ENCODE data around the gene IKZF2. TPM values are rescaled to one million over a fixed set of nuclear protein-coding genes. Genes with fewer than 3 reads are reported as not detected.

Gene IKZF2
- total RNA-seq, 1 experiment from 2014 or later = 26.1 TPM

DNA sequence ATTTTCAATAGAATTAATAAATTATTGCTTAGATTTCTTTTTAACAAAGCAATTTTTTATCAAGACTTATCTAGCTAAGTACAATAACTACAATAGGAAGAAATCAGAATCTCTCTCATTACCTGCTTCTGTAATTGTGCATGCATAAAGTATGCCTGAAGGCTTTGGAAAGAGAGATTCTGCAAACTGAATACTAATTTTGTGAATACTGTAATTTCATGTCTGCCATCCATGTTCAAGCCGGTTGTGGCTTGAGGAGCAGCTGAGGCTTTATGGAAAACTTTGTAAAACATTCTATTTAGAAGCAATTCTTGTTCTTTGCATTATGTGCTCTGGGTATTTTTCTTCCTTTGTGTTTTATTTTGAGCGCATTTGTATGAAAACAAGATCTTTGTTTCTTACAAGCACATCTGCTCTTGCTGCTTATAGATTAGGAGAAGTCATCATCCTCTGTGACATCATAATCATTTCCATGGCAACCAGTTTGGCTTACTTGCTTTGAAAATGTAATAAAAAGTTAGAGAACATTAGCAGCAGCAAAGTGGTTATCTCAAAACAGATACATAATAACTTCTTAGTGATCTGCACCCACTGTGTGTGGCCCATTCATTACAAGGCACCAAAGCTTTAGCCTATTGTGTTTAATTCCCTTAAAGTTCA is 16.0 kb upstream of the IKZF2 start:
- DNase-seq = no peak
- Mint-ChIP-seq H3K36me3 (ENCODE audit: insufficient read depth, unreplicated experiment) (no peaks in the 10 kb centered on the region), H3K4me3 (ENCODE audit: low read depth, unreplicated experiment) (no peak overlapping the region), H3K9me3 (ENCODE audit: low read depth, unreplicated experiment) (no peaks in the 10 kb centered on the region), H3K27me3 (ENCODE audit: unreplicated experiment) (no peaks in the 10 kb centered on the region), H3K27ac (ENCODE audit: unreplicated experiment) (no peak overlapping the region), H3K4me1 (ENCODE audit: low read depth, unreplicated experiment) (no peaks in the 10 kb centered on the region)
- TF ChIP-seq, protein P1, sequence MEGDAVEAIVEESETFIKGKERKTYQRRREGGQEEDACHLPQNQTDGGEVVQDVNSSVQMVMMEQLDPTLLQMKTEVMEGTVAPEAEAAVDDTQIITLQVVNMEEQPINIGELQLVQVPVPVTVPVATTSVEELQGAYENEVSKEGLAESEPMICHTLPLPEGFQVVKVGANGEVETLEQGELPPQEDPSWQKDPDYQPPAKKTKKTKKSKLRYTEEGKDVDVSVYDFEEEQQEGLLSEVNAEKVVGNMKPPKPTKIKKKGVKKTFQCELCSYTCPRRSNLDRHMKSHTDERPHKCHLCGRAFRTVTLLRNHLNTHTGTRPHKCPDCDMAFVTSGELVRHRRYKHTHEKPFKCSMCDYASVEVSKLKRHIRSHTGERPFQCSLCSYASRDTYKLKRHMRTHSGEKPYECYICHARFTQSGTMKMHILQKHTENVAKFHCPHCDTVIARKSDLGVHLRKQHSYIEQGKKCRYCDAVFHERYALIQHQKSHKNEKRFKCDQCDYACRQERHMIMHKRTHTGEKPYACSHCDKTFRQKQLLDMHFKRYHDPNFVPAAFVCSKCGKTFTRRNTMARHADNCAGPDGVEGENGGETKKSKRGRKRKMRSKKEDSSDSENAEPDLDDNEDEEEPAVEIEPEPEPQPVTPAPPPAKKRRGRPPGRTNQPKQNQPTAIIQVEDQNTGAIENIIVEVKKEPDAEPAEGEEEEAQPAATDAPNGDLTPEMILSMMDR (IDR thresholded peaks at IDR 0.05; ENCODE audit: unreplicated experiment) = no peak
- BruUV-seq (replicated peaks) = no TSS peak
- CTCF ChIA-PET = interaction anchor here (0.6 kb wide), 1 partner anchor 316 kb away, joined by 3 read pairs; no protein-coding TSS in a partner anchor
- intact Hi-C loops (cut with micrococcal nuclease; ENCODE audit: unreplicated experiment) = no loop called here

DNA sequence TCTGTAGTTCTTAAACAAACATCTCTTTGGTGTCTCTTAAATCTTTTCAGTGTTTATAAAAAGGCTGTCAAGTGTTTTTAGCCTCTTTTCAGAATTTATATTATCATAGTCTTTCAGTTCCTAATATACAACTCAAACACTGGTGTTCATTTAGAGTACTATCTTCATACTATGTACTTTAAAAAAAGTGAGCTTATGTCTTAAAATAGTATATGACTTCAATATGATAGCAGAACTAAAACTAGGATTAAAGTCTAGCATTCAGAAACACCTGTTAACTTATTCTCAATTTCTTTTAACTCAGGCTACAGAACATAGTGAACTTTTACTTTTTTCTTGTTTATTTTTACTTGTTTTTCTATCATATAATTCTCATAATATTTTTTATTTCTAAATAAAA is 14.7 kb upstream of the IKZF2 start:
- CTCF ChIA-PET = no interaction called here
- H3K27me3 Mint-ChIP-seq (ENCODE audit: unreplicated experiment) = no peaks in the 10 kb centered on the region
- TF ChIP-seq, protein P1 (IDR thresholded peaks at IDR 0.05; ENCODE audit: unreplicated experiment) = no peak
- no peaks in the 10 kb centered on the region for H3K9me3 Mint-ChIP-seq (ENCODE audit: low read depth, unreplicated experiment)
- H3K36me3 Mint-ChIP-seq (ENCODE audit: insufficient read depth, unreplicated experiment) = no peaks in the 10 kb centered on the region
- no peaks in the 10 kb centered on the region for H3K4me1 Mint-ChIP-seq (ENCODE audit: low read depth, unreplicated experiment)
- no peak for DNase-seq
- H3K27ac Mint-ChIP-seq (ENCODE audit: unreplicated experiment) = no peak overlapping the region
- BruUV-seq (replicated peaks) = no TSS peak
- intact Hi-C loops (cut with micrococcal nuclease; ENCODE audit: unreplicated experiment) = no loop called here
- H3K4me3 Mint-ChIP-seq (ENCODE audit: low read depth, unreplicated experiment) = no peak overlapping the region

DNA sequence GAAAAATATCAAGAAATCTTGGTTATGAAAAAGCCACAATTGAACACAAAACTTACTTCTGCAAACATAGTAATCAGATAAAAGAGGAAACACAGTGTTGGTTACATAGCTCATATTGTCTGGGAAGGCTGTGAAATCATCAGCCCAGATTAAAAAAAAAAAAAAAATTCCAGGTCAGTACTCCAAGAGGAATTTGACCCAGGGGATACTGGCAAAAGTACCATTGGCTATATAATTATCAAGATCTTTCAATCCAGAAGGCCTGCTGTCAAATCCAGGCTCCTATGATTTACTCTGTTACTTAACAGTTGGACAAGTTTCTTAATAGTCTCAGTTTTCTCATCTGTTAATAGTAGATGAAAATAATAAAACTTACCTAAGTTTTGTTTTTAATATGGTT is 12.9 kb upstream of the IKZF2 start:
- Mint-ChIP-seq H3K27ac (ENCODE audit: unreplicated experiment) (no peak overlapping the region), H3K36me3 (ENCODE audit: insufficient read depth, unreplicated experiment) (no peaks in the 10 kb centered on the region), H3K4me1 (ENCODE audit: low read depth, unreplicated experiment) (no peaks in the 10 kb centered on the region), H3K9me3 (ENCODE audit: low read depth, unreplicated experiment) (no peaks in the 10 kb centered on the region), H3K27me3 (ENCODE audit: unreplicated experiment) (no peaks in the 10 kb centered on the region), H3K4me3 (ENCODE audit: low read depth, unreplicated experiment) (no peak overlapping the region)
- CTCF ChIA-PET = interaction anchor here (0.6 kb wide), 1 partner anchor 352 kb away, joined by 3 read pairs; no protein-coding TSS in a partner anchor
- intact Hi-C loops (cut with micrococcal nuclease; ENCODE audit: unreplicated experiment) = no loop called here
- BruUV-seq (replicated peaks) = no TSS peak
- no peak for DNase-seq
- TF ChIP-seq, protein P1 (IDR thresholded peaks at IDR 0.05; ENCODE audit: unreplicated experiment) = no peak

DNA sequence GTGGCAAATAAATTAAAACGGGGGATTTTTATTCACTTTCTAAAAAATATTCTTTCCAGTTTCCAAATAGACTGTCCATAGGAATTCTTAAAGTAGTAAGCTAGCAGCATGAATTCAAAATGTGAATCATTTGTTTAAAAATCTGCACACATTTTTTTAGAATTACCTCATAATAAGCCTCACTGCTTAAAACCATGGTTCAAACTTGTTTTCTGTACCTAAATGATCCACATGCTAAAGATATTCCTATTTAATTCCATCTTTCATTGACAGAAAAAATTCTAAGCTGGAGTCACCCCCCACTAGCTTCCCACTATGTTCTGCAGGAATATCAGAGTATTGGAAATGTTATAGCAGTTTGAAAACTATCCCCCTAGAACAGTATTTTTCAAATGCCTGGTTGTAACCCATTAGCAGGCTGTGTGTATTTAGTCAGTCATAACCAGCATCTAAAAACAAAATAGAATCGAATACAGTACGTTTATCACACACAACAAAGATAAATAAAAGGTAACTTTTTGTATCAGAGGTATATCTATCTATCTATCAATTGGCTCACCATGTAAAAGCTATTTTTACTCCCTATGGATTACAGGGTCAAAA is 11.2 kb upstream of the IKZF2 start:
- DNase-seq = no peak
- Mint-ChIP-seq H3K4me3 (ENCODE audit: low read depth, unreplicated experiment) (no peak overlapping the region), H3K9me3 (ENCODE audit: low read depth, unreplicated experiment) (no peaks in the 10 kb centered on the region), H3K36me3 (ENCODE audit: insufficient read depth, unreplicated experiment) (no peaks in the 10 kb centered on the region), H3K4me1 (ENCODE audit: low read depth, unreplicated experiment) (no peaks in the 10 kb centered on the region), H3K27me3 (ENCODE audit: unreplicated experiment) (no peaks in the 10 kb centered on the region), H3K27ac (ENCODE audit: unreplicated experiment) (no peak overlapping the region)
- intact Hi-C loops (cut with micrococcal nuclease; ENCODE audit: unreplicated experiment) = no loop called here
- CTCF ChIA-PET = interaction anchor here (0.6 kb wide), 1 partner anchor 1784 kb away, joined by 5 read pairs; no protein-coding TSS in a partner anchor
- no TSS peak for BruUV-seq (replicated peaks)
- TF ChIP-seq, protein P1 (IDR thresholded peaks at IDR 0.05; ENCODE audit: unreplicated experiment) = no peak

Data from Calu3 (cell line).